GM18498 (cell line): Measurements from ENCODE around the gene IL17C.

Experiments
- ATAC-seq: cut with Tn5 transposase; IDR thresholded peaks from one replicate; pipeline ENCODE4 v1.9.1; 2021; ENCODE audit warnings: mild to moderate bottlenecking, moderate library complexity; ENCODE audit not compliant: unreplicated experiment

IL17C gene

GRCh38 chr16:88626646-88627045 lies 11.7 kb upstream of the IL17C start:
- no peak for ATAC-seq

DNA sequence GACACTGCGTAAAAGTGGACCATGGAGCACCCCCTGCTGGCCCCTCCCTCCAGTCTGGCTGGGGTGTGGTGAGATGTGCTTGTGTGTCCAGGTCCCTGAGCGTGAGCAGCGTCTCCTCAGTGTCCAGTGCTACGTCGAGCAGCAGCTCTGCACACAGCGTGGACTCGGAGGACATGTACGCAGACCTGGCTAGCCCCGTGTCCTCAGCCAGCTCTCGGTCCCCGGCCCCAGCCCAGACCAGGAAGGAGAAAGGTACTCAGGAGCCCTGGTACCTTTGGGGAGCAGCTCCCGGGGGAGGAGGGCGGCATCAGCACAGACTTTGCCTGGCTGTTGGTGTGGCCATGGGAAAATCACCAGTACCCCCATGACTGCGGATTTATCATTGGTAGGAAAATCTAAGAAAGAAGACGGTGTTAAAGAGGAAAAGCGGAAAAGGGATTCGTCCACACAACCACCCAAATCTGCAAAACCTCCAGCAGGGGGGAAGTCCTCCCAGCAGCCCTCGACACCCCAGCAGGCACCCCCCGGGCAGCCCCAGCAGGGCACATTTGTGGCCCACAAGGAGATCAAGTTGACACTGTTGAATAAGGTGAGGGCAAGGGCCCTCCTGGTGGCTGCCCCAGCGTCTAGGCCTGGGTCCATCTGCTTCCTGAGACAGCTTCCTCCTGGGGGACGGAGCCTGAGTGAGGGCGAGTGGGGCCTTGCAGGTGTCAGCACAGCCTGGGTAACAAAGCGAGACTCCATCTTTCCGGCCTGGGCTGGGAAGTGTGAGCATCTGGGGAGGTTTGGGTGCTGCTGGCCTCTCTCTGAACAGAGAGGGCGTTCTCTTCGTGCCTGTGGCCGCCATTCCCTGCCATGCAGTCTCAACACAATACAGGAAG lies 10.6 kb upstream of the IL17C start:
- no peak for ATAC-seq

- ATAC-seq: no peak
Observed at GRCh38 chr16:88628512-88628974, 9.8 kb upstream of the IL17C start.

- no peak for ATAC-seq
Observed at GRCh38 chr16:88629835-88630234, 8.5 kb upstream of the IL17C start.

- ATAC-seq: no peak
Observed at GRCh38 chr16:88630433-88630832, 7.9 kb upstream of the IL17C start.

- ATAC-seq: no peak
Observed at GRCh38 chr16:88630941-88631340, 7.4 kb upstream of the IL17C start.

- ATAC-seq: no peak
Observed at GRCh38 chr16:88631384-88631783, 7.0 kb upstream of the IL17C start.

- ATAC-seq: no peak
Observed at GRCh38 chr16:88631920-88632586, 6.3 kb upstream of the IL17C start.

GRCh38 chr16:88632587-88632930 lies 5.8 kb upstream of the IL17C start:
- no peak for ATAC-seq

- peak; percentile 26 for ATAC-seq
Observed at GRCh38 chr16:88633684-88634140, 4.7 kb upstream of the IL17C start.

DNA sequence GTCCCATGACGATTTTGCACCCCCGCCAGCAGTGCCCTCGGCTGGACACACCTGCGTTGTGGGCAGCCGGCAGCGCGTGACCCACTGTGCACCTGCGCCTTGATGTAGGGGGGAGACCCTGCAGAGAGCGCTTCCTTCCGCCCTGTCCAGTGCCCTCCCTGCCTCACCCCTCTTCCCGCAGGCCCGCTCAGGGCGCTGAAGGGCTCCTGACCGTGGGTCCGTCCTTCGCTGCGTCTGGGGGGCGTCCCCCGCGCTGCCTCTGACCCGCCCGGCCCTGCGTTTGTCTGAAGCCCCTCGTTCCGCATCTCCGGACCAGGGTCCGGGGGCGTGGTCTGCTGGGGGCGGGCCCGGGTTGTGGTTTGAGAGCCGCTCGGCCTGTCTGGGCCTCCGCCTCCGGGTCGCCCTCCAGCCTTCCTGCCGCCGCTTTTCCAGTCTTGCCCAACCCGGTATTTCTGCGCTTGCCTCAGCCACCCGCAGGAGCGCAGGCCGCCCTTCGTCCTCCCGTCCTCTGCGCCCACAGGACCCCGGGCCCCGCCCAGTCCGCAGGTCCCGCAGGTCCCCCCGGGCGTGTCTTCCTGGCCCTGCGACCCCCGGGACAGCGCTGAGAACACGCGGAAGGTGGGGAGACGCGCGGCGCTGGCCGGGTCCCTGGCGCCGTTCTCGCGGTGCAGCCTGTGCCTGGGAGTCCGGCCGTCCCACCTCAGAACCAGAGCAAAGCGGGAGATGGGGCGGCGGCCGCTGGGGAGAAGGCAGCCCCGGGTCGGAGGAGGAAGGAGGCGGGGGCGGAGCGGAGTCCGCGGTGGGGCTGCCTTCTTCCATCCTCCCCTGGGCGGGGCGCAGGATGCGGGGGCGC lies 4.0 kb upstream of the IL17C start:
- ATAC-seq: peak; percentile 44

GRCh38 chr16:88634994-88635670 lies 3.2 kb upstream of the IL17C start:
- no peak for ATAC-seq

DNA sequence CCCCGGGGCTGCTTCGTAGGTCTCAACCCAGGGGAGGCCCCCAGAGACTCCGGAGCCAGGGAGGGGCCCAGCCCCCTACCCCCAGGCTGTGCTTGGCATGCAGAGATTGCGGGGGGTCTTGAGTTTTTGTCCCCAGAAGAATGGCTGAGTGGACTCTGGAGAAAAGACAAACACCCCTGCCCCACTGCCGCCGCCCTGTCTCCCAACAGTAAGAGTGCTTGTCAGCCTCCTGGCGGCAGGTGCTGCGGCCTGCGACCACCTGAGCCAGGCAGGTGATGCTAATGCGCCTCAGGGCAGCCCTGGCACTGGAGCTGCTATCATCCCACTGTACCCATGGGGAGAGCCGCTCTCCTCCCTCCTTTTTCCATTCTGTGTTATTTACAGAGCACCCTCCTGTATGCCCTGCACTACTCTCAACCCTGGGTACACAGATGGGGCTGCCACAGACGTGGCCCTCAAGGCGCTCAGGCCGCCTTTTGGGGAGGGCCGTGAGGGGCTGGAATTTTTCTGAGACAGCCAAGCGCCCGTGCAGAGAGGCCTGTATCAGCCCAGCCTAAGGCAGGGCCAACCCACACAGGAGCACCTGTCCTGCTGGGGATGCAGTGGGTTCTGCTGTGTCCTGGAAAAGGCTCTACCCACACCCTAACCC lies 2.6 kb upstream of the IL17C start:
- no peak for ATAC-seq

DNA sequence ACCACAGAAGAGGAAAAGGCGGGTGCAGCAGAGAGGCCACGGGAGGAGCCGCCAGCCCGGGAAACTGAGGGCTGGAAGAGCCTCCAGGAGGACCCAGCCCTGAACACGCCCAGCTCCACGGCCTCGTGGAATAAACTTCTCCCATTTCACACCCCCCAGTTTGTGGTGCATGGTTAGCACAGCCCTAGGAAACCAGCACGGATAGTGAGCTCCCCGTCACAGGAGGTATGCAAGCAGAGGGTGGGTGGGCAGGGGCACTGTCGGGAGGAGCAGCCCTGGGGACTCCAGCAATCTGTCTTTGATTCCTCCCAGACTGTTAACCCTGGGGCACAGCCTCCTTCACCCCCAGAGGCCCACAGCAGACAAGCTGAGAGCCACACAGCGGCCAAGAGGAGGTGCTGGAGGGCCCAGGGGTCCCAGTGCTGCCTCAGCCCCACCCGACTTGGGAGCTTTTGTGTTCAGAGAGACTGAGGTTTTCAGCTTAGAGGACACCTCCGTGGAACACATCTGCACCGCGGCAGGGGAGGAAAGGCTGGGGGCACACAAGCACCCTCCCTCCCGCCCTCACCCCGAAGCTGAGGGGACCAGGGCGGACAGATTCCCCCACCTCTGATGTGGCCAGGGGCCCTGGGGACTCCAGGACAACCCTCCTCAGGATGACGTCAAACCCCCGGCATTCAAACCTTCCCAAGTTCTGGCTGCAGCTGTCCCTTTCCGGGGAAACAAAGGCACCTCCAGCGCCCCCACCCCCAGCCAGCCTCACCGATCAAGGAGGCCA lies 1.7 kb upstream of the IL17C start:
- no peak for ATAC-seq

- no peak for ATAC-seq
Observed at GRCh38 chr16:88639231-88640038, 1.1 kb downstream of the IL17C start.

DNA sequence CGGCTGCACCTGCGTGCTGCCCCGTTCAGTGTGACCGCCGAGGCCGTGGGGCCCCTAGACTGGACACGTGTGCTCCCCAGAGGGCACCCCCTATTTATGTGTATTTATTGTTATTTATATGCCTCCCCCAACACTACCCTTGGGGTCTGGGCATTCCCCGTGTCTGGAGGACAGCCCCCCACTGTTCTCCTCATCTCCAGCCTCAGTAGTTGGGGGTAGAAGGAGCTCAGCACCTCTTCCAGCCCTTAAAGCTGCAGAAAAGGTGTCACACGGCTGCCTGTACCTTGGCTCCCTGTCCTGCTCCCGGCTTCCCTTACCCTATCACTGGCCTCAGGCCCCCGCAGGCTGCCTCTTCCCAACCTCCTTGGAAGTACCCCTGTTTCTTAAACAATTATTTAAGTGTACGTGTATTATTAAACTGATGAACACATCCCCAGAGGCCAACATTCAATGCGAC lies 1.7 kb downstream of the IL17C start:
- no peak for ATAC-seq

- no peak for ATAC-seq
Observed at GRCh38 chr16:88640498-88641247, 2.3 kb downstream of the IL17C start.
